Cardiac muscle cell (in vitro differentiated cells and primary cell): ENCODE results near the gene PLIN1. TPM values are rescaled to one million over a fixed set of nuclear protein-coding genes. Genes with fewer than 3 reads are reported as not detected.

Experiments
- DNase-seq, 2 donors: peaks; one replicate each; pipeline versions ENCODE4 v3.0.0 to v3.0.0-alpha.2; 2010 to 2017; ENCODE audit warnings: low read depth in 1 of 2, low spot score in 1 of 2
- H3K27ac ChIP-seq: fragments of 200-600 bp; sonication (generic); 2 replicates; pipeline ENCODE4 v1.5.1; 2016
- H3K27me3 ChIP-seq: fragments of 200-600 bp; sonication (generic); 2 replicates; pipeline ENCODE4 v1.6.0; 2016; ENCODE audit warnings: control low read depth
- H3K36me3 ChIP-seq: fragments of 200-600 bp; sonication (generic); 2 replicates; pipeline ENCODE4 v1.5.1; 2016; ENCODE audit warnings: control low read depth
- H3K4me1 ChIP-seq: fragments of 200-600 bp; sonication (generic); 2 replicates; pipeline ENCODE4 v1.8.1; 2017; ENCODE audit warnings: low read depth, mild to moderate bottlenecking, mixed run types
- H3K4me3 ChIP-seq: fragments of 200-600 bp; sonication (generic); 2 replicates; pipeline ENCODE4 v1.5.1; 2016; ENCODE audit warnings: mild to moderate bottlenecking
- H3K9me3 ChIP-seq: fragments of 200-600 bp; sonication (generic); 2 replicates; pipeline ENCODE4 v1.5.1; 2017; ENCODE audit warnings: low read depth, mild to moderate bottlenecking, control low read depth
- polyA plus RNA-seq: library from polyadenylated mRNA; unstranded; fragments of >200 nt; fragmentation: Nextera tagmentation; extraction: Ambion mirVana; gene quantifications from 2 replicates; pipeline ENCODE4 v1.2.1, GENCODE V29; 2016
- total RNA-seq: library from RNA; depleted of rRNA; stranded (reverse); fragments of >200 nt; gene quantifications from 2 replicates; pipeline ENCODE4 v1.2.3, GENCODE V29; 2016
- TF ChIP-seq, protein P1 (sequence below): IDR thresholded peaks from 2 replicates; pipeline ENCODE4 v1.5.1; 2012; ENCODE audit warnings: low read depth, mild to moderate bottlenecking, low read length

PLIN1 gene
- total and polyA plus RNA-seq, 2 experiments from 2014 or later: 0.09 to 0.57 TPM

DNA sequence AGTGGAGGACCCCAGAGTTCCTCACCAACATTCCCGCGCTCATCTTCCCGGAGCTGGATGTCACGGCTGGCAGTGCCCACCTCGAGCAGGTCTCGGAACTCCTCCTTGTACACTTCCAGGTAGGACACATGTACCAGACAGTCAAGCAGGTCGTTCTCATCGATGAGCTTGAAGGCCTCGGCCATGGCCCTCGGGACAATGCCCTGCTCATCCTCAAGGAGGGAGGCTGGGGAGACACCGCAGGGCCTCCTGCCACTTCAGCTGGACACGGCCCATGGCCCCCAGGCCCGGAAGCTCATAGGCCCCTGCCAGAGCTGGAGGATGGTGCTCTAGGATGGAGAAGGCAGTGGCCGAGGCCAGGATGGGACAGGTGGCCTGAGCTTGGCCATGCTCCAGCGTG lies 29.5 kb downstream of the PLIN1 start:
- H3K4me3 ChIP-seq: no peak overlapping the region
- H3K4me1 ChIP-seq: peaks cover 8% of the 10 kb centered on the region
- peaks cover 14% of the 10 kb centered on the region for H3K36me3 ChIP-seq
- H3K27ac ChIP-seq: no peak overlapping the region
- TF ChIP-seq, protein P1, sequence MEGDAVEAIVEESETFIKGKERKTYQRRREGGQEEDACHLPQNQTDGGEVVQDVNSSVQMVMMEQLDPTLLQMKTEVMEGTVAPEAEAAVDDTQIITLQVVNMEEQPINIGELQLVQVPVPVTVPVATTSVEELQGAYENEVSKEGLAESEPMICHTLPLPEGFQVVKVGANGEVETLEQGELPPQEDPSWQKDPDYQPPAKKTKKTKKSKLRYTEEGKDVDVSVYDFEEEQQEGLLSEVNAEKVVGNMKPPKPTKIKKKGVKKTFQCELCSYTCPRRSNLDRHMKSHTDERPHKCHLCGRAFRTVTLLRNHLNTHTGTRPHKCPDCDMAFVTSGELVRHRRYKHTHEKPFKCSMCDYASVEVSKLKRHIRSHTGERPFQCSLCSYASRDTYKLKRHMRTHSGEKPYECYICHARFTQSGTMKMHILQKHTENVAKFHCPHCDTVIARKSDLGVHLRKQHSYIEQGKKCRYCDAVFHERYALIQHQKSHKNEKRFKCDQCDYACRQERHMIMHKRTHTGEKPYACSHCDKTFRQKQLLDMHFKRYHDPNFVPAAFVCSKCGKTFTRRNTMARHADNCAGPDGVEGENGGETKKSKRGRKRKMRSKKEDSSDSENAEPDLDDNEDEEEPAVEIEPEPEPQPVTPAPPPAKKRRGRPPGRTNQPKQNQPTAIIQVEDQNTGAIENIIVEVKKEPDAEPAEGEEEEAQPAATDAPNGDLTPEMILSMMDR: no peak
- H3K27me3 ChIP-seq: no peaks in the 10 kb centered on the region
- H3K9me3 ChIP-seq: no peaks in the 10 kb centered on the region
- DNase-seq: no peak

DNA sequence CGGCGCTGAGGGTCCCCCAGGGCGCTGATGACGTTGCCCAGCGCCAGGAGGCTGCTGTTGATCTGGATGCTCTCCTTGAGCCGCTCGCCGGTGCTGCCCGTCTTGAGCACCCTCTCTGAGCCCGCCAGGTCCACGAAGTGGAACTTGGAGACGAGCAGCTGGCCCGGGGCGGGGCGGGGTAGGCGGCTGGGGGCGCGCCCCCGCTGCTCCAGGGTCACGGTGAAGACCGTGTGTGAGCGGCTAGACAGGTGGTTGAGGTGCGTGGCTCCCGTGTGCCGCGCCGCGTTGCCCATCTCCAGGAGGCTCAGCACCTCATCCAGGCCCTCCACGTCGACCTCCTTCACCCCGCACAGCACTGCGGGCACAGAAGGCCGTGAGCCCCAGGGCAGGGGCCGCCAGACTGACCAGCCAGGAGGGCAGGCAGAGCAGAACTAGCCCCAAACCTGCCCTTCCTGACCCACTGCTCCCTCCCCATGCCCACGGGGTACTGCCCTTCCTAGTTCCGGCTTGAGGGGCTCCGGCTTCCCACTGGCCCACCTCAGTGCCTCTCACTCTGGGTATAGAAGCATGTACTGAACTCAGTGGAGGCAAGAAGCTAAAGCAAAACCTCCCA lies 30.0 kb downstream of the PLIN1 start:
- DNase-seq: no peak
- Histone ChIP-seq H3K27me3 (no peaks in the 10 kb centered on the region), H3K4me3 (no peak overlapping the region), H3K27ac (no peak overlapping the region), H3K9me3 (no peaks in the 10 kb centered on the region), H3K36me3 (peaks cover 14% of the 10 kb centered on the region), H3K4me1 (peaks cover 4% of the 10 kb centered on the region)
- TF ChIP-seq, protein P1: no peak

- TF ChIP-seq, protein P1: no peak
- H3K27me3 ChIP-seq: no peaks in the 10 kb centered on the region
- H3K36me3 ChIP-seq: peaks cover 16% of the 10 kb centered on the region
- no peak for DNase-seq
- H3K4me1 ChIP-seq: no peaks in the 10 kb centered on the region
- H3K9me3 ChIP-seq: no peaks in the 10 kb centered on the region
- no peak overlapping the region for H3K27ac ChIP-seq
- no peak overlapping the region for H3K4me3 ChIP-seq
Measured at GRCh38 chr15:89648106-89649012, 30.8 kb downstream of the PLIN1 start.

DNA sequence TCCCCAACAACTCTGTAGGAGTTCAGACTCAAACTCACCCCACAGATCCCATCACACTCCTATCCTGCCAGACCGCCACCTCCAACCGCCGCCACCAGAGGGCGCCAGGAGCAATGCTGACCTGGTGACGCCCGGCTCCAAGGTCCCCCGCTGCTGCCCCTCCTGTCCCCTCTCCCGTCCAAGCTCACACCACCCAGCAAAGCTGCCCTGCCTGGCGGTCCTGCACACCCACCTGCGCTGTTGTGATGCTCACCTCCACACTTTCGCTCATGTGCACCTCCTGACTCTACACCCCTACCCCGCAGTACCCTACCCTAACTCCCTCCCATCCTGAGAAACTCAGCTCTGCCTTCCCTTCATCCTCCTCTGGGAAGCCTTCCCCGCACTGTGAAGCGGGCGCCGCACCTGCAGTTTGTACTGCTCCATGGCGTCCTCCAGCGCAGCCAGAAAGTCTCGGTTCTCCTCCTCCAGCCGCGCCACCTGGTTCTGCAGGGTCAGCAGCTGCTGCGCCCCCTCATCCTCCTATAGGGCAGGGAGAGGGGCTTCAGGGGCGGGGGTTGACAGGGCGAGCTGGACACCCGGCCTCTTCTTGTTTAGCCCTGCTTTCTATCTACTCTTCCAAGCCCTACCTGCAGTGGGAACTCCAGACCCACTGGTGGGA lies 31.8 kb downstream of the PLIN1 start:
- no peak overlapping the region for H3K4me3 ChIP-seq
- peak; percentile 75 to 81 for DNase-seq
- H3K27ac ChIP-seq: no peak overlapping the region
- H3K27me3 ChIP-seq: no peaks in the 10 kb centered on the region
- peaks cover 21% of the 10 kb centered on the region for H3K36me3 ChIP-seq
- H3K4me1 ChIP-seq: no peaks in the 10 kb centered on the region
- TF ChIP-seq, protein P1: peak; percentile 92
- no peaks in the 10 kb centered on the region for H3K9me3 ChIP-seq

DNA sequence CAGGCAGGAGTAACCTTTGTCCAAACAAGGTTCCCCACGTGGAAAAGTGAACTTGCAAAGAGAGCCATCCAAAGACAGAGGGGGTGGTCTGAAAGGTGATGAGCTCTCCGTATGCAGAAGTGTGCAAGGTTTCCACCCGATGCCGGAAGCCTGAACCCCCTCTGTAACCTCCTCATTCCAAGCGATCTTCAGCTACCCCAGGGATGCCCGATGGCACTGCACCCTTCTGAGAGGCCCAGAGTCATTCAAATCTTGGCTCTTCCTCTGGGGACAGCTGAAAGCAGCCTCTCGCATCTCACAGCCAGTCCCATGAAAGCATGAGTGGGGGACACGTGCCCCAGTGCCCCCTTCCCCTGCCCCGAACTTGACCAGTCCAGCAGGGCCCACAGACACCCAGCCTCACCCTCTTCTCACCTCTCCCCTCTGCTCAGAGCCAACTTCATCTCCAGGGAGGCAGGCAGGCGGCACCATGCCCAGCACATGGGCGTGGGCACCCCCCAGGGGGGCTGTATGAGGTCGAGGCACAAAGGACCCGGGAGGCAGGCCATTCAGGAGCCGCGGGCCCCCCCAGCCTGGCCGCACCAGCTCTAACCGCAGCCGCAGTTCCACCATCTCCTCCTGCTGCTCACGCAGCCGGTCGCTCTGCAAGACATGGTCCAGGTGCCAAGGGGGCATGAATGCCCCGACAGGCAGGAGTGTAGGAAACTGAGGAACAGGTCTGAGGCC lies 32.6 kb downstream of the PLIN1 start:
- H3K27ac ChIP-seq: no peak overlapping the region
- H3K4me3 ChIP-seq: no peak overlapping the region
- peaks cover 23% of the 10 kb centered on the region for H3K36me3 ChIP-seq
- H3K4me1 ChIP-seq: no peaks in the 10 kb centered on the region
- H3K9me3 ChIP-seq: no peaks in the 10 kb centered on the region
- DNase-seq: no peak
- no peaks in the 10 kb centered on the region for H3K27me3 ChIP-seq
- TF ChIP-seq, protein P1: no peak
